HG03139 (cell line): ENCODE results near the gene TRIM56.
"Not testable (repeated sequence)": the region's sequence is repeated elsewhere in the genome, so short reads cannot be mapped to it uniquely, and the experiment has no call there.

Experiments used
- ATAC-seq: cut with Tn5 transposase; IDR thresholded peaks from one replicate; pipeline ENCODE4 v1.9.1; 2021; ENCODE audit not compliant: unreplicated experiment

The TRIM56 gene, protein sequence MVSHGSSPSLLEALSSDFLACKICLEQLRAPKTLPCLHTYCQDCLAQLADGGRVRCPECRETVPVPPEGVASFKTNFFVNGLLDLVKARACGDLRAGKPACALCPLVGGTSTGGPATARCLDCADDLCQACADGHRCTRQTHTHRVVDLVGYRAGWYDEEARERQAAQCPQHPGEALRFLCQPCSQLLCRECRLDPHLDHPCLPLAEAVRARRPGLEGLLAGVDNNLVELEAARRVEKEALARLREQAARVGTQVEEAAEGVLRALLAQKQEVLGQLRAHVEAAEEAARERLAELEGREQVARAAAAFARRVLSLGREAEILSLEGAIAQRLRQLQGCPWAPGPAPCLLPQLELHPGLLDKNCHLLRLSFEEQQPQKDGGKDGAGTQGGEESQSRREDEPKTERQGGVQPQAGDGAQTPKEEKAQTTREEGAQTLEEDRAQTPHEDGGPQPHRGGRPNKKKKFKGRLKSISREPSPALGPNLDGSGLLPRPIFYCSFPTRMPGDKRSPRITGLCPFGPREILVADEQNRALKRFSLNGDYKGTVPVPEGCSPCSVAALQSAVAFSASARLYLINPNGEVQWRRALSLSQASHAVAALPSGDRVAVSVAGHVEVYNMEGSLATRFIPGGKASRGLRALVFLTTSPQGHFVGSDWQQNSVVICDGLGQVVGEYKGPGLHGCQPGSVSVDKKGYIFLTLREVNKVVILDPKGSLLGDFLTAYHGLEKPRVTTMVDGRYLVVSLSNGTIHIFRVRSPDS

DNA sequence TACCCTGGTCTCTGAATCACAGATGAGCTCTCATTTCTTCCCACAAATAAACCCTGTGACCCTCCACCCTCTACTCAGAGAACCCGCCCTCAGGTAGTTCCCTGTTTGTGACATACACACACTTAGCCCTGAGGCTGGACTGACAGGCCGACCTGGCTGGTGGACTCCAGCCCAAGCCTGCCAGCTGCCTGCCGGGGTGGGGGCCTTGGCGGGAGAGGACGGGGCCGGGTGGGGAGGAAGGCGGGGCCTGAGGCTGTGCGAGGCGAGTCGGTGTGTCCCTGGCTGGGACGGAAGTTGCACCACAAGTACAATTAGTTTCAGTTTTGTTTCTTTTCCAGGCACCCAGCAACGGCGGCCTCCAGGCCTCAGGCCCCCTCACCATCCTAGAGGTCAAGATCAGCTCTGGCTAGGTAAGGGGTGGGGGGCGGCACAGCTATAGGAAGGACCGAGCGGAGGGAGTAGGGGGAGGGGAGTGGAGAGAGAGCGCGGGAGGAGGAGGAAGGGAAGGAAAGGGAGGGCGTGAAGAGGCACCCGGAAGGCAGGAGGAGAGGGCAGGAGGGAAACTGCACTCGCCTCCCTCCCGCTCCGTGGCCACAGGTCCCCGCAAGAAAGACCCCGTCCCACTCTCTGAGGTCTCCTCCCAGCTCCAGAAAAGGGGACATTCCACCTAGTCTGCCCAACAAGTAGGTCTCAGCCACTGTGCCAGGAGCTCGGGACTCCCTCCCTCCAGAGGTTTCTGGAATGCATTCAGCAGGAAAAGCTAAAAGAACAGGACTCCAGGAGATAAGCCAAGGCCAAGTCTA is at the start of gene TRIM56:
Gene TRIM56, plus strand, starts transcription at position 320 of the 803 bp plus-strand sequence. CDS start 1,832 bp downstream, outside the sequence.
- ATAC-seq, result peak; percentile 79

DNA sequence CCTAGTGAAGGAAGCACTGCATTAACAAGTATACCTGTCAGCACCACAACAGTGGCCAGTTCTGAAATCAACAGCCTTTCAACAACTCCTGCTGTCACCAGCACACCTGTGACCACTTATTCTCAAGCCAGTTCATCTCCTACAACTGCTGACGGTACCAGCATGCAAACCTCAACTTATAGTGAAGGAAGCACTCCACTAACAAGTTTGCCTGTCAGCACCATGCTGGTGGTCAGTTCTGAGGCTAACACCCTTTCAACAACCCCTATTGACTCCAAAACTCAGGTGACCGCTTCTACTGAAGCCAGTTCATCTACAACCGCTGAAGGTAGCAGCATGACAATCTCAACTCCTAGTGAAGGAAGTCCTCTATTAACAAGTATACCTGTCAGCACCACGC is 49.3 kb upstream of the TRIM56 start:
- ATAC-seq, result no peak

DNA sequence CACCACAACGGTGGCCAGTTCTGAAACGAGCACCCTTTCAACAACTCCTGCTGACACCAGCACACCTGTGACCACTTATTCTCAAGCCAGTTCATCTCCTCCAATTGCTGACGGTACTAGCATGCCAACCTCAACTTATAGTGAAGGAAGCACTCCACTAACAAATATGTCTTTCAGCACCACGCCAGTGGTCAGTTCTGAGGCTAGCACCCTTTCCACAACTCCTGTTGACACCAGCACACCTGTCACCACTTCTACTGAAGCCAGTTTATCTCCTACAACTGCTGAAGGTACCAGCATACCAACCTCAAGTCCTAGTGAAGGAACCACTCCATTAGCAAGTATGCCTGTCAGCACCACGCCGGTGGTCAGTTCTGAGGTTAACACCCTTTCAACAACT is 44.0 kb upstream of the TRIM56 start:
- ATAC-seq, result not testable (repeated sequence)

DNA sequence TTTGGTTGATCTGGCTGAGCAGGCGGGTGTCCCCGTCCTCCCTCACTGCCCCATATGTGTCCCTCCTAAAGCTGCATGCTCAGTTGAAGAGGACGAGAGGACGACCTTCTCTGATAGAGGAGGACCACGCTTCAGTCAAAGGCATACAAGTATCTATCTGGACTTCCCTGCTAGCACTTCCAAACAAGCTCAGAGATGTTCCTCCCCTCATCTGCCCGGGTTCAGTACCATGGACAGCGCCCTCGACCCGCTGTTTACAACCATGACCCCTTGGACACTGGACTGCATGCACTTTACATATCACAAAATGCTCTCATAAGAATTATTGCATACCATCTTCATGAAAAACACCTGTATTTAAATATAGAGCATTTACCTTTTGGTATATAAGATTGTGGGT is 26.9 kb upstream of the TRIM56 start:
- ATAC-seq, result no peak

DNA sequence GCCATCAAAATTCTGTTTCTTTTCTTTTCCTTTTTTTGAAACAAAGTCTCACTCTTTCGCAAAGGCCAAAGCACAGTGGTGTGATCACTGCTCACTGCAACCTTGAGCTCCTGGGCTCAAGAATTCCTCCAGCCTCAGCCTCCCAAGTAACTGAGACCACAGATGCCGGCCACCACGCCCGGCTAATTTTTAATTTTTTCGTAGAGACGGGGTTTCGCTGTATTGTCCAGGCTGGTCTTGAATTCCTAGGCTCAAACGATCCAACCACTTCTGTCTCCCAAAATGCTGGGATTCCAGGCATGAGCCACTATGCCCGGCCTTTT is 25.7 kb upstream of the TRIM56 start:
- no peak for ATAC-seq

DNA sequence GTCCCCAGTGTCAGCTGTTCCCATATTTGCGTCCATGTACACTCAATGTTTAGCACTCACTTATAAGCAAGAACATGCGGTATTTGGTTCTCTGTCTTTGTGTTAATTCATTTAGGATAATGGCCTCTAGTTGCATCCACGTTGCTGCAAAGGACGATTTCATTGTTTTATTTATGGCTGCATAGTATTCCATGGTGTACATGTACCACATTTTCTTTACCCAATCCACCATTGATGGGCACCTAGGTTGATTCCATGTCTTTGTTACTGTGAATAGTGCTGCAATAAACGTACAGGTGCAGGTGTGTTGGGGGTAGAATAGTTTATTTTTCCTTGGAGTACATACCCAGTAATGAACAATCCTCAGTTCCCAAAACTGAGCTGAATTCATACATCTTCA is 24.3 kb upstream of the TRIM56 start:
- no peak for ATAC-seq

DNA sequence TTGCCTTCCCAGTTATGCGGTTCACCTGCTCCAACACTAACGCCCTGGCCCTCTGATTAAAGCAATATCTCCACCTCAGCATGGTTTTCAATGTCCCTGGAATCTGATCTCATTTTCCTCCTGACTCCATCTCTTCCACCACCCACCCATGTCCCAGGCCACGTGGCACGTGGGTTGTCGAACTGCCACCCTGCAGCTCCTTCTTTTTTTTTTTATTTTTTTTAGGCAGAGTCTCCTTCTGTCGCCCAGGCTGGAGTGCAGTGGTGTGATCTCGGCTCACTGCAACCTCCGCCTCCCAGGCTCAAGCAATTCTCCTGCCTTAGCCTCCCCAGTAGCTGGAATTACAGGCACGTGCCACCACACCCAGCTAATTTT is 21.1 kb upstream of the TRIM56 start:
- not testable (repeated sequence) for ATAC-seq

DNA sequence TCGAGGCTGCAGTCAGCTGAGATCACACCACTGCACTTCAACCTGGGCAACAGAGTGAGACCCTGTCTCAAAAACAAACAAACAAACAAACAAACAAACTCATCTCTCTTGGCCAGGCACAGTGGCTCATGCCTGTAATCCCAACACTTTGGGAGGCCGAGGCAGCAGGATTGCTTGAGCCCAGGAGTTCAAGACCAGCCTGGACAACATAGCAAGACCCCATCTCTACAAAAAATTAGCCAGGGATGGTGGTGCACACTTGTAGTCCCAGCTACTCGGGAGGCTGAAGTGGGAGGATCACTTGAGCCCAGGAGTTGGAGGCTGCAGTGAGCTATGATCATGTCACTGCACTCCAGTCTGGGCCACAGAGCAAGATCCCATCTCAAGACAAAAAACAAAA is 20.1 kb upstream of the TRIM56 start:
- ATAC-seq, result not testable (repeated sequence)

DNA sequence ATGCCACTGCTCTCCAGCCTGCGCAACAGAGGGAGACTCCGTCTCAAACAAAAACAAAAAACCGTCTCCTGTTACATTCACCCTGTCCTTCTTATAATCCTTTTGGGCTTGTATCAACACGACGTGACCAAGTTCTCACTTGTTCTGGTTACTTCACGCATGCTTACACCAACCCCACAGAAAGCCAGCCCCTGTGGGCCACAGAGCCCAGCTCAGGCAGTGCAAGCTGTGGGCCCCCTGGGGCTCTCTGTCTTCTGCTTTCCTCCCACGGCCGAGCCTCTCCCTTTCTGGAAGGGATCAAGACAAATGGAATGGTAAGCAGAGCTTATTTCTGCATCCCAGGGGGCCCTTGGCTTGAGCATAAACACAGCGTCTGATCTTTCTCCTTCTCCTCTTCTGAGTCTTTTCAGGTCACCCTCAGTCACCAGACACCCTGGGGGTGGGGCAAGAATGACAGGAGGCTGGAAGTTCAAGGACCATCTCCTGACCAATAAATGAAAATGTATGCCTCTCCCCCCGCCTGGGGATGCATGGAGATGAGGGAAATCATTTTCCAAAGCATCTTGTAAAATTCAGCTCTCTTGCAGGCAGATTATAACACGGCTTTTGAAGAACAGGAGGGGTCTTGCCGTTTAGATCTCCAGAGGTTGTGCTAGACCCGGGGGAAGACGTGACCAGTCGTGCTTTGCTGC is 19.0 kb upstream of the TRIM56 start:
- ATAC-seq, result no peak

DNA sequence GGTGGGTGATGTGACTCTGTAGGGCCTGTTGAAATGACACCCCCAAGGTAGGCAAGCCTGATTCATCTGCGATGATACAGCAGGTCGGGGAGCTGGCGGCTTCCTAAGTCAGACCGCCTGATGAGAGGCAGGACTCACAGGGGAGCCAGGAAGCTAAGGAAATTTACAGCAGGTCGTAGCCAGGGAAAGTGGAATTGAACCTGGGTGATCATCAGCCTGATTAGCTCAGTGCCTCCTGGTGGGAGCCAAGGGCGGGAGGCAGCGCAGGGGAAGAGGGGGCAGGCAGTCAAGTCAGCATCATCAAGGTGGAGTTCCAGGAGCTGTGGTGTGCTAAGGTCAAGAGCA is 18.5 kb upstream of the TRIM56 start:
- ATAC-seq, result no peak

DNA sequence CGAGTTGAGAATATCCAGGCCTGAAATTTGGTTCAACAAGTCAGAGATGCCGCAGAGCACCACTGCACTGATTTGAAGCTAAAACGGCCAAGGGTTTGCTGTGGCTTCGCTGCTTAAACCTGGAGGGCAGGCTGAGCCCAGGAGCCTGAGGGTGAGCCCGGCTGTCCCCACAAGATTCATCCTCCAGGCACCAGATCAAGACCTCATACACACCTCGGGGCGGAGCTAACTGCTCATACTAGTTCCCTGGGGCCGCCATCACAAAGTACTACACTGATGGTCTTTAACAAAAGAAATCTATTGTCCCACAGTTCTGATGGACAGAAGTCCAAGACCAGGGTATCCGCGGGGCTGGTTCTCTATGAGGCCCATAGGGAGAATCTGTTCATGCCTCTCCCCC is 16.9 kb upstream of the TRIM56 start:
- ATAC-seq, result no peak

DNA sequence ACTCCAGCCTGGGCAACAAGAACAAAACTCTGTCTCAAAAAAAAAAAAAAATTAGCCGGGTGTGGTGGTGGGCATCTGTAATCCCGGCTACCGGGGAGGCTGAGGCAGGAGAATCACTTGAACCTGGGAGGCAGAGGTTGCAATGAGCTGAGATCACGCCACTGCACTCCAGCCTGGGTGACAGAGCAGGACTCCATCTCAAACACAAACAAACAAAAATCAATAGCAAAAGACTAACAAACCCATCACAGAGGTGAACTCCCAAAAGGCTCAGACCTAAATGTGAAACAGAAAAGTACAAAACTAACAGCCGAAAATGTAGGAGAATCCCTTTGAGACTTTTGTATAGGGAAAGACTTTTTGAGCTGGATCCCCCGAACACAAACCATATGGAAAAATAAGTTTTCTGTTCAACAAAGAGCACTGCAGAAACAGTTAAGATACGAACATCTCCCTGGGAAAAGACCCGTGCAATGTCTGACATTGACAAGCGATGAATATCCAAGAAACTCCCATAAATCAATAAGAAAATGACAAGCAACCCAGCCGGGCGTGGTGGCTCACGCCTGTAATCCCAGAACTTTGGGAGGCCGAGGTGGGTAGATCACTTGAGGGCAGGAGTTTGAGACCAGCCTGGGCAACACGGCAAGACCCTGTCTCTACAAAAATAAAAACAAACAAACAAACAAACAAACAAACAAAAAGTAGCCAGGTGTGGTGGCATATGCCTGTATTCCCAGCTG is 13.7 kb upstream of the TRIM56 start:
- not testable (repeated sequence) for ATAC-seq

DNA sequence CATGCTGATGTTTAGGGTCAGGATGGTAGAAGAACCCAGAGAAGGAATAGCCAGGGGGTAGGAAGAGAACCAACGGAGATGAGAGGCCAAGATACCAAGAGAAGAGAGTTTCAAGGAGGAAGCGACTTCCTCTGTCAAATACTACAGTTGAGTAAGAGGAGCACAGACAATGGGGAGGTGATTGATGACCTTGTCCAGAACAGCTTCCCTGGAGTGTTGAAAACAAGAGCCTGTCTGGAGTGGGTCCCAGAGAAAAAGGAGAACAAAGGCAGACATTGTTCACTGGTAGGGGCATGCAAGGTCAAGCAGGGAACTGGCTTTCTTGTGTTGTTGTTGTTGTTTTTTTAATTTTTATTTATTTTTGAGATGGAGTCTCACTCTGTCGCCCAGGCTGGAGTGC is 9.6 kb upstream of the TRIM56 start:
- ATAC-seq, result no peak

DNA sequence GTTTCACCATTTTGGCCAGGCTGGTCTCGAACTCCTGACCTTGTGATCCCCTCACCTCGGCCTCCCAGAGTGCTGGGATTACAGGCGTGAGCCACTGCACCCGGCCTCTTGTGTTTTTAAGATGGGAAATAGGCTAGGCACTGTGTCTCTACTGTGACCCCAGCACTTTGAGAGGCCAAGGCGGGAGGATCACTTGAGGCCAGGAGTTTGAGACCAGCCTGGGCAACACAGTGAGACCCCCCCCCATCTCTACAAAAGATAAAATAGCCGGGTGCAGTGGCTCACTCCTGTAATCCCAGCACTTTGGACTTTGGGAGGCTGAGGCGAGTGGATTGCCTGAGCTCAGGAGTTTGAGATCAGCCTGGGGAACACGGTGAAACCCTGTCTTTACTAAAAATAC is 9.1 kb upstream of the TRIM56 start:
- not testable (repeated sequence) for ATAC-seq

DNA sequence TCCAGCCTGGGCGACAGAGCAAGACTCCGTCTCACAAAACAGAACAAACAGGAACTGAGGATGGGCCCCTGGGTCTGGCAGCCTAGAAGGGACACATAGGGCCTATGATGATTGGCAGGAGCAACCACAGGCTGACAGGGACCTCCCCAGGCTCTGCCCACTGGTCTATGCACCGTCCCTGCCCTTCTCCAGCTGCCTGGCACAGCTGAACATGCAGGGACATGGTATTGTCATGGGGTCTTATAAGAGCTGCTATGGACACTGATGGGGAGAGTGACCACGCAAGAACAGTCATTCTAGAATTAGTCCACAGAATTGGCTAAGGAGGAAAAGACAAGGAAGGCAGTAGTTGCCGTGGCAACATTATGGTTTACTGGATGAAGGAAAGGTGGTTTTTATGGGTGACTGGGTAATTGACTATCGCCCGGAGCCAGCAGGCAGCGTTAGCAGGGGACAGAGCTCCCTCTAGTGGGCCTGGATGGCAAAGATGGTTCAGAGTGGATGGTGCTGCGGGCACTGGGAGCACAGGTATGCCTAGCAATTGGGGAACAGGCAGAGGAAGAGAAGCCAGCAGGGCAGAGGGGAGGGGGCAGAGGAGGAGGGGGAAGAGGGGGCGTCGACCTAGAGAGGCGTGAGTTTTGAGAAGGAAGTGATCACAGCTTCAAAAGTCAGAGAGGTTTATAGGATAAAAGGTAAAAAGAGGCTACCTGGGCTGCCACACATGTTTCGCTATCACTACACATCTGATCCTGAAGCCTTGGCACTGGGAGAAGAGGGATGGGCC is 7.8 kb upstream of the TRIM56 start:
- no peak for ATAC-seq

DNA sequence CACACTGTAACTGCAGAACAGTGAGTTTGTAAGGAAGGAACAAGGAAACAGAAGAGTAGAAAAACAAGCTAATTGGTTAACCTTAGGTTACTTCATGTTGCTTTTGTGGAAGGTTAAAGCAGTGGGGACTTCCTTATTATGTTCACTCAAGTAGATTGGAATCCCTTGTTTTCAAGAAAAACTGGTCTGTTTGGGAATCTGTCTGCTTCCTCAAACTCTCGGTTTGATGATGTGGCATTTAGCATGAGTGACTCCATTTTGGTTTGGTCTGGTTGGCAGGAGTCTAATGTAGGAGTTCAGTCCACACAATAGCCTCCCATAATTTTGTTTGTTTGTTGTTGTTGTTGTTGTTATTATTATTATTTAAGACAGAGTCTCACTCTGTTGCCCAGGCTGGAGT is 3.8 kb upstream of the TRIM56 start:
- ATAC-seq, result no peak

DNA sequence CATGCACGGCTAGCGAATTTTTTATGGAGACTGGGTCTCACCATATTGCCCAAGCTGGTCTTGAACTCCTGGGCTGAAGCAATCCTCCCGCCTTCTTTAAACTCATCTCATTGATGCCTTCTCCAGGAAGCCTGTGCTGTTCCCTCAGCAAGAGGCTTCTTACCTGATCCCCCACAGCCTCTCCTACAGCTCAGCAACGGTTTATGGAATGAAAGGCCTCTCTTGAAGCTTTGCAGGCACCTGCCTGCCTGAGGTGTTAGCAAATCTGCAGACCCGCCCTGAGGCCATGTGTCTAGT is 468 bp upstream of the TRIM56 start:
- ATAC-seq, result no peak

DNA sequence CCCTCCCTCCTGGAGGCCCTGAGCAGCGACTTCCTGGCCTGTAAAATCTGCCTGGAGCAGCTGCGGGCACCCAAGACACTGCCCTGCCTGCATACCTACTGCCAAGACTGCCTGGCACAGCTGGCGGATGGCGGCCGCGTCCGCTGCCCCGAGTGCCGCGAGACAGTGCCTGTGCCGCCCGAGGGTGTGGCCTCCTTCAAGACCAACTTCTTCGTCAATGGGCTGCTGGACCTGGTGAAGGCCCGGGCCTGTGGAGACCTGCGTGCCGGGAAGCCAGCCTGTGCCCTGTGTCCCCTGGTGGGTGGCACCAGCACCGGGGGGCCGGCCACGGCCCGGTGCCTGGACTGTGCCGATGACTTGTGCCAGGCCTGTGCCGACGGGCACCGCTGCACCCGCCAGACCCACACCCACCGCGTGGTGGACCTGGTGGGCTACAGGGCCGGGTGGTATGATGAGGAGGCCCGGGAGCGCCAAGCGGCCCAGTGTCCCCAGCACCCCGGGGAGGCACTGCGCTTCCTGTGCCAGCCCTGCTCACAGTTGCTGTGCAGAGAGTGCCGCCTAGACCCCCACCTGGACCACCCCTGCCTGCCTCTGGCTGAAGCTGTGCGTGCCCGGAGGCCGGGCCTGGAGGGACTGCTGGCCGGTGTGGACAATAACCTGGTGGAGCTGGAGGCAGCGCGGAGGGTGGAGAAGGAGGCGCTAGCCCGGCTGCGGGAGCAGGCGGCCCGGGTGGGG is 2.2 kb downstream of the TRIM56 start:
- ATAC-seq, result no peak

DNA sequence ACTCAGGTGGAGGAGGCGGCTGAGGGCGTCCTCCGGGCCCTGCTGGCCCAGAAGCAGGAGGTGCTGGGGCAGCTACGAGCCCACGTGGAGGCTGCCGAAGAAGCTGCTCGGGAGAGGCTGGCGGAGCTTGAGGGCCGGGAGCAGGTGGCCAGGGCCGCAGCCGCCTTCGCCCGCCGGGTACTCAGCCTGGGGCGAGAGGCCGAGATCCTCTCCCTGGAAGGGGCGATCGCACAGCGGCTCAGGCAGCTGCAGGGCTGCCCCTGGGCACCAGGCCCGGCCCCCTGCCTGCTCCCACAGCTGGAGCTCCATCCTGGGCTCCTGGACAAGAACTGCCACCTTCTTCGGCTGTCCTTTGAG is 2.8 kb downstream of the TRIM56 start:
- ATAC-seq, result no peak
